ENCODE data around the gene TBL1Y. TPM values are rescaled to one million over a fixed set of nuclear protein-coding genes. Genes with fewer than 3 reads are reported as not detected.

Gene TBL1Y
- total RNA-seq, 1 donor: not detected

DNA sequence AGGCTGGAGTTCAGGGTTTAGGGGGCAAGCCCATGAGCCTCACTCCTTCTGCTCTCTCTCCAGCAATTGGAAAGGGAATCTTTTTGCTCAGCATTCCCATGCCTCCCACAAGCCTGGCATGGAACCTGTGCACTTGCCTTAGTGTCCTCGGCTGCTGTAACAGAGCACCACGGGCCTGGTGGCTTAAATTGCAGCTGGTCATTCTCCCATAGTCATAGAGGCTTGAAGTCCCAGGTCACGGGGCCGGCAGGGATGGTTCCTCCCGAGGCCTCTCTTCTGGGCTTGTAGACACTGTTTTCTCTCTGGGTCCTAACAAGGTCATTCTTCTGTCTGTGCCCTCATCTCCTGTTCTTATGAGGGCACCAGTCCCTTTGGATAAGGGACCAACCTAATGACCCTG is 57.2 kb downstream of the TBL1Y start:
- H3K27me3 ChIP-seq (ENCODE audit: insufficient read depth, low read length): no peaks in the 10 kb centered on the region
- no peaks in the 10 kb centered on the region for H3K36me3 ChIP-seq (ENCODE audit: insufficient read depth, low read length)
- no peaks in the 10 kb centered on the region for H3K9me3 ChIP-seq (ENCODE audit: low read depth, low read length)
- no peaks in the 10 kb centered on the region for H3K4me1 ChIP-seq (ENCODE audit: insufficient read depth, low read length)
- H3K27ac ChIP-seq (ENCODE audit: low read depth, low read length): no peak overlapping the region
- H4K20me1 ChIP-seq (ENCODE audit: insufficient read depth, low read length): no peaks in the 10 kb centered on the region
- no peak overlapping the region for H3K4me3 ChIP-seq (ENCODE audit: insufficient read depth, low read length)
- H2AFZ ChIP-seq (ENCODE audit: low read length): no peak overlapping the region
- no peaks in the 10 kb centered on the region for H3K79me2 ChIP-seq (ENCODE audit: insufficient read depth, low read length)
- H3K4me2 ChIP-seq (ENCODE audit: insufficient read depth, low read length): no peak overlapping the region
- TF ChIP-seq, protein P1, sequence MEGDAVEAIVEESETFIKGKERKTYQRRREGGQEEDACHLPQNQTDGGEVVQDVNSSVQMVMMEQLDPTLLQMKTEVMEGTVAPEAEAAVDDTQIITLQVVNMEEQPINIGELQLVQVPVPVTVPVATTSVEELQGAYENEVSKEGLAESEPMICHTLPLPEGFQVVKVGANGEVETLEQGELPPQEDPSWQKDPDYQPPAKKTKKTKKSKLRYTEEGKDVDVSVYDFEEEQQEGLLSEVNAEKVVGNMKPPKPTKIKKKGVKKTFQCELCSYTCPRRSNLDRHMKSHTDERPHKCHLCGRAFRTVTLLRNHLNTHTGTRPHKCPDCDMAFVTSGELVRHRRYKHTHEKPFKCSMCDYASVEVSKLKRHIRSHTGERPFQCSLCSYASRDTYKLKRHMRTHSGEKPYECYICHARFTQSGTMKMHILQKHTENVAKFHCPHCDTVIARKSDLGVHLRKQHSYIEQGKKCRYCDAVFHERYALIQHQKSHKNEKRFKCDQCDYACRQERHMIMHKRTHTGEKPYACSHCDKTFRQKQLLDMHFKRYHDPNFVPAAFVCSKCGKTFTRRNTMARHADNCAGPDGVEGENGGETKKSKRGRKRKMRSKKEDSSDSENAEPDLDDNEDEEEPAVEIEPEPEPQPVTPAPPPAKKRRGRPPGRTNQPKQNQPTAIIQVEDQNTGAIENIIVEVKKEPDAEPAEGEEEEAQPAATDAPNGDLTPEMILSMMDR (IDR thresholded peaks at IDR 0.05; ENCODE audit: extremely low read depth, low read depth, low read length): no peak
- no peak for DNase-seq (ENCODE audit: insufficient read length, low spot score, missing footprints)

GRCh38 chrY:6968191-6968590 is 57.7 kb downstream of the TBL1Y start:
- Histone ChIP-seq H3K9me3 (ENCODE audit: low read depth, low read length) (no peaks in the 10 kb centered on the region), H3K27me3 (ENCODE audit: insufficient read depth, low read length) (no peaks in the 10 kb centered on the region), H3K4me3 (ENCODE audit: insufficient read depth, low read length) (no peak overlapping the region), H4K20me1 (ENCODE audit: insufficient read depth, low read length) (no peaks in the 10 kb centered on the region), H3K36me3 (ENCODE audit: insufficient read depth, low read length) (no peaks in the 10 kb centered on the region), H2AFZ (ENCODE audit: low read length) (no peak overlapping the region), H3K27ac (ENCODE audit: low read depth, low read length) (no peak overlapping the region), H3K4me1 (ENCODE audit: insufficient read depth, low read length) (no peaks in the 10 kb centered on the region), H3K4me2 (ENCODE audit: insufficient read depth, low read length) (no peak overlapping the region), H3K79me2 (ENCODE audit: insufficient read depth, low read length) (no peaks in the 10 kb centered on the region)
- TF ChIP-seq, protein P1 (IDR thresholded peaks at IDR 0.05; ENCODE audit: extremely low read depth, low read depth, low read length): no peak
- no peak for DNase-seq (ENCODE audit: insufficient read length, low spot score, missing footprints)

DNA sequence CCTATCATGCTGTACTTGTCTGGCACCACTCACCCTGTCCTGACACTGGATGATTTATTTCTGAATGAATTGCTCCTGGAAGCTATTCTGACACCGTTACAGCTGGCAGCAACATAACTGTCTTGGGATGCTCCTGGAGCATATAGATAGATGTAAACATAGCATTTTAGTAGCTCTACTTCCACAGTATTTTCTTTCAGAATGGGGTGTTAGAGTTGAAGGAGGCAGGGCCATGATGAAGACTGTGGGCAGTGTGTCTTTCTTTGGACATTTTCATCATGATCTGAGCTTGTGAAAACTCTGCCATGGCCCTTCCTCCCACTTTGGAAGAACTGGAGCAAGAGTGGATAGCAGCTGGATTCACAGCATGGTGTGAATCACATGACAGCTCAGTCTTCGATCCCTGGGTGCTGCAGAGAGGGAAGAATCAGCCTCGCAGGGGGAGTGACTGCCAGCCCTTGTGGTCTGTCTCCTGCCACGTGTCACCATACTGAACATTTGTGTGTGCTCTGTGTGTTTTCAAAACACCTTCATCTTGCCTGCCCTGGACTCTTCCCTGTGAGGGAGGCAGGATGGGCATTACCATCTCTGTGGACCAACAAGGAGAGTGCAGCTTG is 61.9 kb downstream of the TBL1Y start:
- H3K27ac ChIP-seq (ENCODE audit: low read depth, low read length): no peak overlapping the region

DNA sequence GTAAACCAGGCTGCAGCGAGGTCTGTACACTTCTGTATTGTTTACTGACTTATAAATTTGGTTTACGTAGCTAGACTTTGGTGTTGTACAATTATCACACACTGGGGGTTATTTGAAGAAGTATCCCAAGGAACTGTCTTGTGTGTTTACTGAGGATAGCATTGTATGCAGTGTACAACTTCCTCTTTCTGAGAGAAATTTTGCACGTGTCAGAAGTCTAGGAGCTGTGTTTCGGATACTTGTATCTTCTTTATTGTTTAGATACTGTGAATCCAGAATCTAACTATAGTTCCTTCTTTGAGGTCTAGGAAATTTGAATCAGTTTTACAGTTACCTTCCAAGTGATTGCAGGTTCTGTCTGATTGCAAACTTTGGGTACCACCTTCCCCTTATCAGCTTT is 64.5 kb downstream of the TBL1Y start:
- no peaks in the 10 kb centered on the region for H3K27me3 ChIP-seq (ENCODE audit: insufficient read depth, low read length)
- H4K20me1 ChIP-seq (ENCODE audit: insufficient read depth, low read length): no peaks in the 10 kb centered on the region
- H3K4me3 ChIP-seq (ENCODE audit: insufficient read depth, low read length): no peak overlapping the region
- H3K36me3 ChIP-seq (ENCODE audit: insufficient read depth, low read length): no peaks in the 10 kb centered on the region
- H2AFZ ChIP-seq (ENCODE audit: low read length): no peak overlapping the region
- H3K27ac ChIP-seq (ENCODE audit: low read depth, low read length): no peak overlapping the region
- no peak for DNase-seq (ENCODE audit: insufficient read length, low spot score, missing footprints)
- TF ChIP-seq, protein P1 (IDR thresholded peaks at IDR 0.05; ENCODE audit: extremely low read depth, low read depth, low read length): no peak
- H3K79me2 ChIP-seq (ENCODE audit: insufficient read depth, low read length): no peaks in the 10 kb centered on the region
- no peaks in the 10 kb centered on the region for H3K4me1 ChIP-seq (ENCODE audit: insufficient read depth, low read length)
- no peaks in the 10 kb centered on the region for H3K9me3 ChIP-seq (ENCODE audit: low read depth, low read length)
- no peak overlapping the region for H3K4me2 ChIP-seq (ENCODE audit: insufficient read depth, low read length)

More for the DNA sequence above, 61.9 kb downstream of the TBL1Y start:
- H3K79me2 ChIP-seq (ENCODE audit: insufficient read depth, low read length): no peaks in the 10 kb centered on the region
- no peaks in the 10 kb centered on the region for H3K9me3 ChIP-seq (ENCODE audit: low read depth, low read length)
- H3K4me2 ChIP-seq (ENCODE audit: insufficient read depth, low read length): no peak overlapping the region
- DNase-seq (ENCODE audit: insufficient read length, low spot score, missing footprints): no peak
- no peak overlapping the region for H3K4me3 ChIP-seq (ENCODE audit: insufficient read depth, low read length)
- H3K27me3 ChIP-seq (ENCODE audit: insufficient read depth, low read length): no peaks in the 10 kb centered on the region
- no peaks in the 10 kb centered on the region for H4K20me1 ChIP-seq (ENCODE audit: insufficient read depth, low read length)
- H3K36me3 ChIP-seq (ENCODE audit: insufficient read depth, low read length): no peaks in the 10 kb centered on the region
- TF ChIP-seq, protein P1 (IDR thresholded peaks at IDR 0.05; ENCODE audit: extremely low read depth, low read depth, low read length): no peak
- no peaks in the 10 kb centered on the region for H3K4me1 ChIP-seq (ENCODE audit: insufficient read depth, low read length)
- no peak overlapping the region for H2AFZ ChIP-seq (ENCODE audit: low read length)

All from osteoblast (primary cell).